ENCODE measurements around the gene MT3.

Gene MT3

GRCh38 chr16:56589141-56590039, at the start of gene MT3:
TSS of gene MT3 (plus strand) at chr16:56589528. CDS start at chr16:56589591, 63 bp downstream.
- TF ChIP-seq CTCF (conservative IDR thresholded peaks at IDR 0.05; ENCODE audit: low read length): no peak
- peak within 1 kb of the TSS; percentile 30 for H3K4me3 ChIP-seq (ENCODE audit: low read length)
- DNase-seq (ENCODE audit: low read depth): no peak

GRCh38 chr16:56539656-56540055, 49.7 kb upstream of the MT3 start:
- no peak overlapping the region for H3K4me3 ChIP-seq (ENCODE audit: low read length)
- TF ChIP-seq CTCF (conservative IDR thresholded peaks at IDR 0.05; ENCODE audit: low read length): no peak

GRCh38 chr16:56542039-56542438, 47.3 kb upstream of the MT3 start:
- DNase-seq (ENCODE audit: low read depth): no peak
- H3K4me3 ChIP-seq (ENCODE audit: low read length): no peak overlapping the region

More at GRCh38 chr16:56539656-56540055, 49.7 kb upstream of the MT3 start:
- DNase-seq (ENCODE audit: low read depth): no peak

GRCh38 chr16:56547120-56547948, 42.0 kb upstream of the MT3 start:
- H3K4me3 ChIP-seq (ENCODE audit: low read length): no peak overlapping the region
- peak; percentile 66 for DNase-seq (ENCODE audit: low read depth)

More at GRCh38 chr16:56542039-56542438, 47.3 kb upstream of the MT3 start:
- TF ChIP-seq CTCF (conservative IDR thresholded peaks at IDR 0.05; ENCODE audit: low read length): no peak

GRCh38 chr16:56547949-56548567, 41.3 kb upstream of the MT3 start:
- no peak overlapping the region for H3K4me3 ChIP-seq (ENCODE audit: low read length)
- TF ChIP-seq CTCF (conservative IDR thresholded peaks at IDR 0.05; ENCODE audit: low read length): no peak
- DNase-seq (ENCODE audit: low read depth): no peak

More at GRCh38 chr16:56547120-56547948, 42.0 kb upstream of the MT3 start:
- no peak for TF ChIP-seq CTCF (conservative IDR thresholded peaks at IDR 0.05; ENCODE audit: low read length)

- DNase-seq (ENCODE audit: low read depth): no peak
- TF ChIP-seq CTCF (conservative IDR thresholded peaks at IDR 0.05; ENCODE audit: low read length): no peak
- H3K4me3 ChIP-seq (ENCODE audit: low read length): no peak overlapping the region
These were observed 40.2 kb upstream of the MT3 start for GRCh38 chr16:56549161-56549560.
